IMR-90 (cell line): ENCODE results near the gene ZNF519. TPM values are rescaled to one million over a fixed set of nuclear protein-coding genes. Genes with fewer than 3 reads are reported as not detected.
"Not testable (repeated sequence)": the region's sequence is repeated elsewhere in the genome, so short reads cannot be mapped to it uniquely, and the experiment has no call there.

Source experiments
- ATAC-seq: fragments of 200-7000 bp; cut with Tn5 transposase; 2 replicates; pipeline ENCODE4 v1.9.1; 2020; ENCODE audit warnings: low read depth, mild to moderate bottlenecking, moderate library complexity
- BruUV-seq: library from RNA; stranded (reverse); fragments of 400-500 nt; replicated peaks from 2 replicates; lab custom pipeline; 2021; lab: Mats Ljungman, UMichigan
- CTCF ChIA-PET: fragments of 300-600 bp; formaldehyde crosslinking; extraction: SDS; loops from one replicate; lab custom pipeline; 2021; ENCODE audit warnings: antibody characterized with exemption; lab: Yijun Ruan, JAX
- POLR2A ChIA-PET: fragments of 300-600 bp; sonication (Branson Sonifier 250); formaldehyde crosslinking; loops from one replicate; lab custom pipeline; 2022; ENCODE audit warnings: antibody characterized with exemption; ENCODE audit not compliant: unreplicated experiment; lab: Charles Lee
- DNase-seq: peaks from one replicate; pipeline ENCODE4 v3.0.0; 2013
- H2AFZ ChIP-seq: replicated peaks from 2 replicates; pipeline ENCODE3; 2013; ENCODE audit warnings: low read length, mild to moderate bottlenecking; ENCODE audit not compliant: poor library complexity
- H2AK5ac ChIP-seq: 2 replicates; pipeline ENCODE4 v1.6.1; 2013; ENCODE audit warnings: low read depth, low read length, inconsistent platforms
- H2AK9ac ChIP-seq: replicated peaks from 2 replicates; pipeline ENCODE3; 2013; ENCODE audit warnings: mild to moderate bottlenecking, low read depth, low read length, moderate library complexity; ENCODE audit not compliant: poor library complexity
- H2BK120ac ChIP-seq: 2 replicates; pipeline ENCODE4 v1.6.1; 2013; ENCODE audit warnings: low read depth, low read length, inconsistent platforms
- H2BK15ac ChIP-seq: 3 replicates; pipeline ENCODE4 v1.6.1; 2013; ENCODE audit warnings: low read depth, low read length, inconsistent platforms
- H2BK20ac ChIP-seq: 2 replicates; pipeline ENCODE4 v1.6.1; 2013; ENCODE audit warnings: low read depth, mild to moderate bottlenecking, inconsistent platforms, low read length, moderate library complexity
- H2BK5ac ChIP-seq: 2 replicates; pipeline ENCODE4 v1.6.1; 2013; ENCODE audit warnings: mild to moderate bottlenecking, low read depth, low read length, inconsistent platforms; ENCODE audit not compliant: poor library complexity, severe bottlenecking
- H3K14ac ChIP-seq: replicated peaks from 2 replicates; pipeline ENCODE4 v1.6.1; 2013; ENCODE audit warnings: low read depth, low read length, inconsistent platforms
- H3K18ac ChIP-seq: 2 replicates; pipeline ENCODE4 v1.6.1; 2013; ENCODE audit warnings: low read depth, low read length, control low read depth
- H3K23ac ChIP-seq: 2 replicates; pipeline ENCODE4 v1.6.1; 2013; ENCODE audit warnings: low read depth, low read length, inconsistent platforms
- H3K27ac ChIP-seq: 2 replicates; pipeline ENCODE4 v1.5.1; 2013; ENCODE audit warnings: mild to moderate bottlenecking, control low read depth, low read length; ENCODE audit not compliant: insufficient read depth
- H3K27me3 ChIP-seq: 2 replicates; pipeline ENCODE4 v1.6.1; 2013; ENCODE audit warnings: low read length; ENCODE audit not compliant: control insufficient read depth, insufficient read depth
- H3K36me3 ChIP-seq: 2 replicates; pipeline ENCODE4 v1.6.1; 2013; ENCODE audit warnings: low read length, mixed read lengths; ENCODE audit not compliant: control insufficient read depth, insufficient read depth
- H3K4ac ChIP-seq: 2 replicates; pipeline ENCODE4 v1.6.1; 2013; ENCODE audit warnings: low read depth, low read length, inconsistent platforms
- H3K4me1 ChIP-seq: 2 replicates; pipeline ENCODE4 v1.6.1; 2013; ENCODE audit warnings: low read length, mixed read lengths; ENCODE audit not compliant: control insufficient read depth, insufficient read depth
- H3K4me2 ChIP-seq: 2 replicates; pipeline ENCODE4 v1.6.1; 2013; ENCODE audit warnings: low read depth, mild to moderate bottlenecking, control low read depth, low read length, moderate library complexity
- H3K4me3 ChIP-seq: 2 replicates; pipeline ENCODE4 v1.5.1; 2013; ENCODE audit warnings: low read depth, mild to moderate bottlenecking, control low read depth, low read length, moderate library complexity; ENCODE audit not compliant: insufficient read depth
- H3K56ac ChIP-seq: 2 replicates; pipeline ENCODE4 v1.6.1; 2013; ENCODE audit warnings: low read length, inconsistent platforms; ENCODE audit not compliant: insufficient read depth; ENCODE audit errors: extremely low read depth
- H3K79me1 ChIP-seq, 2 experiments: 2 replicates each; pipeline ENCODE4 v1.6.1; 2013; ENCODE audit warnings: low read length in 2 of 2, inconsistent platforms in 1 of 2, low read depth in 1 of 2
- H3K9ac ChIP-seq: 2 replicates; pipeline ENCODE4 v1.6.1; 2013; ENCODE audit warnings: low read depth, low read length, control low read depth
- H3K9me1 ChIP-seq: 2 replicates; pipeline ENCODE4 v1.6.1; 2013; ENCODE audit warnings: low read length, inconsistent platforms; ENCODE audit not compliant: insufficient read depth
- H3K9me3 ChIP-seq: 2 replicates; pipeline ENCODE4 v1.6.1; 2013; ENCODE audit warnings: low read length; ENCODE audit not compliant: control insufficient read depth, insufficient read depth
- H4K20me1 ChIP-seq: 2 replicates; pipeline ENCODE4 v1.6.1; 2013; ENCODE audit warnings: low read length, inconsistent platforms; ENCODE audit not compliant: insufficient read depth
- H4K5ac ChIP-seq: 2 replicates; pipeline ENCODE4 v1.6.1; 2013; ENCODE audit warnings: mild to moderate bottlenecking, low read depth, low read length, control low read depth
- H4K8ac ChIP-seq, 2 experiments: 2 replicates each; pipeline ENCODE4 v1.6.1; 2013; ENCODE audit warnings: low read depth in 2 of 2, low read length in 2 of 2, control low read depth in 1 of 2, inconsistent platforms in 1 of 2
- H4K91ac ChIP-seq: 2 replicates; pipeline ENCODE4 v1.6.1; 2013; ENCODE audit warnings: low read depth, low read length, inconsistent platforms; ENCODE audit not compliant: insufficient read depth
- WGBS, 2 experiments: methylation state at CpG; one replicate each; pipeline versions ENCODE4 v1.1.5 to v1.1.7; 2013; ENCODE audit warnings: missing lambda C conversion rate in 2 of 2; ENCODE audit not compliant: insufficient read length in 1 of 2; ENCODE audit errors: extremely low coverage in 2 of 2; 5-methylcytosine and 5-hydroxymethylcytosine counted together
- dilution Hi-C: fragments of 300-500 bp; cut with HindIII; formaldehyde crosslinking; loops from one replicate; pipeline ENCODE4 v1.14.3; 2018; ENCODE audit warnings: low sequenced_read_pairs; ENCODE audit not compliant: unreplicated experiment
- in situ Hi-C: fragments of 300-500 bp; cut with MboI; formaldehyde crosslinking; loops from 3 replicates; pipeline ENCODE4 v1.14.3; 2019; ENCODE audit warnings: low sequenced_read_pairs, inconsistent platforms, mixed read lengths
- intact Hi-C: fragments of 100-400 bp; cut with micrococcal nuclease; formaldehyde crosslinking; loops from 2 replicates; pipeline ENCODE4 v1.10.0; 2022
- polyA plus RNA-seq, 3 experiments: library from polyadenylated mRNA; depleted of rRNA; stranded (reverse); fragments of >200 nt; gene quantifications; 2 replicates each; pipeline ENCODE4 v1.2.3, GENCODE V29; 2012; ENCODE audit warnings: low replicate concordance in 1 of 3
- total RNA-seq: library from RNA; depleted of rRNA; stranded (reverse); fragments of >200 nt; gene quantifications from 2 replicates; pipeline ENCODE4 v1.2.3, GENCODE V29; 2012

Gene ZNF519
- total and polyA plus RNA-seq, 2 of the 4 experiments (the other 2 are of a cell fraction): 2.3 to 4.7 TPM

- POLR2A ChIA-PET, H3K23ac ChIP-seq, H3K4ac ChIP-seq, H3K4me3 ChIP-seq, H3K9ac ChIP-seq, H2BK20ac ChIP-seq, ATAC-seq, H4K91ac ChIP-seq, DNase-seq, H3K14ac ChIP-seq, BruUV-seq, H4K20me1 ChIP-seq, H3K27me3 ChIP-seq, H2BK120ac ChIP-seq, H3K27ac ChIP-seq, H2BK15ac ChIP-seq, CTCF ChIA-PET, H3K18ac ChIP-seq, H2AFZ ChIP-seq, H3K9me3 ChIP-seq, H3K4me2 ChIP-seq, H4K8ac ChIP-seq, H3K36me3 ChIP-seq, H2AK9ac ChIP-seq, H2BK5ac ChIP-seq, H3K9me1 ChIP-seq, H3K79me1 ChIP-seq, H3K4me1 ChIP-seq, dilution Hi-C loops, H2AK5ac ChIP-seq, intact Hi-C loops, in situ Hi-C loops, H3K56ac ChIP-seq, H4K5ac ChIP-seq: not testable (repeated sequence)
- WGBS, 2 experiments: no CpG with 5 or more reads among the region's 6 CpGs
Measured at GRCh38 chr18:14175404-14175803, 43.2 kb upstream of the ZNF519 start.
